Sigmoid colon (tissue), 4 donors: ENCODE measurements around the gene TBC1D21.

ENCODE experiments used
- POLR2A ChIP-seq, 2 donors: fragments of 450-650 bp; IDR thresholded peaks; one replicate each; pipeline ENCODE4 v1.6.1; 2016; ENCODE audit warnings: antibody characterized with exemption in 2 of 2, mild to moderate bottlenecking in 2 of 2, moderate library complexity in 2 of 2
- POLR2AphosphoS5 ChIP-seq, 4 donors: sonication (generic); formaldehyde crosslinking; IDR thresholded peaks; one replicate each; pipeline ENCODE4 v1.6.1; 2017; ENCODE audit warnings: antibody characterized with exemption in 4 of 4
- TF ChIP-seq, protein P1 (sequence below), 4 experiments: fragments of 450-650 bp in 3 of 4; fragments of 200-600 bp in 1 of 4; IDR thresholded peaks; one replicate each; pipeline ENCODE4 v1.5.1; 2016 to 2019; ENCODE audit warnings: antibody characterized with exemption in 4 of 4, mild to moderate bottlenecking in 3 of 4, moderate library complexity in 2 of 4

- TF ChIP-seq POLR2AphosphoS5 (IDR thresholded peaks at IDR 0.05), result no peak
- TF ChIP-seq POLR2A (IDR thresholded peaks at IDR 0.05), result no peak
- TF ChIP-seq, protein P1, sequence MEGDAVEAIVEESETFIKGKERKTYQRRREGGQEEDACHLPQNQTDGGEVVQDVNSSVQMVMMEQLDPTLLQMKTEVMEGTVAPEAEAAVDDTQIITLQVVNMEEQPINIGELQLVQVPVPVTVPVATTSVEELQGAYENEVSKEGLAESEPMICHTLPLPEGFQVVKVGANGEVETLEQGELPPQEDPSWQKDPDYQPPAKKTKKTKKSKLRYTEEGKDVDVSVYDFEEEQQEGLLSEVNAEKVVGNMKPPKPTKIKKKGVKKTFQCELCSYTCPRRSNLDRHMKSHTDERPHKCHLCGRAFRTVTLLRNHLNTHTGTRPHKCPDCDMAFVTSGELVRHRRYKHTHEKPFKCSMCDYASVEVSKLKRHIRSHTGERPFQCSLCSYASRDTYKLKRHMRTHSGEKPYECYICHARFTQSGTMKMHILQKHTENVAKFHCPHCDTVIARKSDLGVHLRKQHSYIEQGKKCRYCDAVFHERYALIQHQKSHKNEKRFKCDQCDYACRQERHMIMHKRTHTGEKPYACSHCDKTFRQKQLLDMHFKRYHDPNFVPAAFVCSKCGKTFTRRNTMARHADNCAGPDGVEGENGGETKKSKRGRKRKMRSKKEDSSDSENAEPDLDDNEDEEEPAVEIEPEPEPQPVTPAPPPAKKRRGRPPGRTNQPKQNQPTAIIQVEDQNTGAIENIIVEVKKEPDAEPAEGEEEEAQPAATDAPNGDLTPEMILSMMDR (IDR thresholded peaks at IDR 0.05), result no peak
Measured at GRCh38 chr15:73858062-73858461, 15.3 kb upstream of the TBC1D21 start.
